Measurements from ENCODE around the gene ARHGEF11. TPM values are rescaled to one million over a fixed set of nuclear protein-coding genes. Genes with fewer than 3 reads are reported as not detected.

The ARHGEF11 gene
- total and polyA plus RNA-seq, 4 donors, result 5.8 to 23.7 (median 9.8) TPM

GRCh38 chr1:156895455-156895812, 150.1 kb downstream of the ARHGEF11 start (continued):
- no peak for TF ChIP-seq ZBTB33 (IDR thresholded peaks at IDR 0.05)

- Histone ChIP-seq H3K27ac (ENCODE audit: low read depth in 1 of 2, low read length in 2 of 2) (peak overlapping the region; percentile 22 to 75), H3K9ac (ENCODE audit: low read depth in 1 of 2, low read length in 2 of 2) (no peak overlapping the region), H3K4me1 (ENCODE audit: control insufficient read depth in 4 of 4, insufficient read depth in 4 of 4, low read length in 3 of 4) (peaks cover 0 to 27% (median 9%) of the 10 kb centered on the region in 4 donors), H3K36me3 (ENCODE audit: control insufficient read depth in 4 of 4, insufficient read depth in 3 of 4, low read depth in 1 of 4, low read length in 3 of 4) (no peaks in the 10 kb centered on the region), H3K9me3 (ENCODE audit: control insufficient read depth in 4 of 4, low read length in 3 of 4) (no peaks in the 10 kb centered on the region), H3K4me3 (ENCODE audit: low read depth in 1 of 3, low read length in 3 of 3) (peak overlapping the region in 1 of 3 donors; percentile 42), H3K27me3 (ENCODE audit: control insufficient read depth in 4 of 4, insufficient read depth in 4 of 4, low read length in 3 of 4) (peaks cover 0 to 4% (median 2%) of the 10 kb centered on the region in 4 donors)
- TF ChIP-seq NR2F2 (IDR thresholded peaks at IDR 0.05), result peak; percentile 76
- TF ChIP-seq SP1 (IDR thresholded peaks at IDR 0.05), result peak; percentile 15
- TF ChIP-seq MAX (IDR thresholded peaks at IDR 0.05), result no peak
- TF ChIP-seq RXRA (IDR thresholded peaks at IDR 0.05), result peak in 1 of 2 donors; percentile 17
- 69% methylated on average over 12 of the region's 12 CpGs for WGBS
- peak; percentile 76 for DNase-seq (ENCODE audit: low spot score)
These were observed 150.7 kb downstream of the ARHGEF11 start for GRCh38 chr1:156894711-156895454.

GRCh38 chr1:156894001-156894400, 151.5 kb downstream of the ARHGEF11 start:
- peaks cover 0 to 4% (median 2%) of the 10 kb centered on the region in 4 donors for H3K27me3 ChIP-seq (ENCODE audit: control insufficient read depth in 4 of 4, insufficient read depth in 4 of 4, low read length in 3 of 4)

More at GRCh38 chr1:156894001-156894400, 151.5 kb downstream of the ARHGEF11 start:
- Histone ChIP-seq H3K27ac (ENCODE audit: low read depth in 1 of 2, low read length in 2 of 2) (peak overlapping the region; percentile 22 to 75), H3K9ac (ENCODE audit: low read depth in 1 of 2, low read length in 2 of 2) (peak overlapping the region in 1 of 2 donors; percentile 58), H3K4me1 (ENCODE audit: control insufficient read depth in 4 of 4, insufficient read depth in 4 of 4, low read length in 3 of 4) (peaks cover 0 to 18% (median 9%) of the 10 kb centered on the region in 4 donors), H3K36me3 (ENCODE audit: control insufficient read depth in 4 of 4, insufficient read depth in 3 of 4, low read depth in 1 of 4, low read length in 3 of 4) (no peaks in the 10 kb centered on the region), H3K9me3 (ENCODE audit: control insufficient read depth in 4 of 4, low read length in 3 of 4) (no peaks in the 10 kb centered on the region), H3K4me3 (ENCODE audit: low read depth in 1 of 3, low read length in 3 of 3) (peak overlapping the region in 2 of 3 donors; percentile 21 to 42)
- TF ChIP-seq TAF1 (conservative IDR thresholded peaks at IDR 0.05) (no peak), REST (IDR thresholded peaks at IDR 0.05) (no peak), RXRA (IDR thresholded peaks at IDR 0.05) (no peak), YY1 (IDR thresholded peaks at IDR 0.05) (no peak), ATF3 (IDR thresholded peaks at IDR 0.05) (no peak), HNF4A (conservative IDR thresholded peaks at IDR 0.05) (no peak), FOXA2 (IDR thresholded peaks at IDR 0.05) (no peak), EGR1 (IDR thresholded peaks at IDR 0.05; ENCODE audit: low read depth in 2 of 2) (no peak), FOXA1 (IDR thresholded peaks at IDR 0.05) (no peak), HNF4G (IDR thresholded peaks at IDR 0.05) (no peak), NR2F2 (IDR thresholded peaks at IDR 0.05) (no peak), MAX (IDR thresholded peaks at IDR 0.05) (no peak), CTCF (IDR thresholded peaks at IDR 0.05; ENCODE audit: low read depth, low read length, missing input control) (no peak), ZBTB33 (IDR thresholded peaks at IDR 0.05) (no peak), RAD21 (IDR thresholded peaks at IDR 0.05) (no peak)
- DNase-seq (ENCODE audit: low spot score), result no peak
- WGBS, result 23% methylated on average over 5 of the region's 5 CpGs
